ENCODE data around the gene IL24. TPM values are rescaled to one million over a fixed set of nuclear protein-coding genes. Genes with fewer than 3 reads are reported as not detected.
A peak's percentile ranks its signal among the peaks of the same experiment; 100 is the strongest.

Gene IL24
- total RNA-seq, 3 donors from 2014 or later (not counting 1 experiment from before 2014, with no cell fraction given) = not detected

DNA sequence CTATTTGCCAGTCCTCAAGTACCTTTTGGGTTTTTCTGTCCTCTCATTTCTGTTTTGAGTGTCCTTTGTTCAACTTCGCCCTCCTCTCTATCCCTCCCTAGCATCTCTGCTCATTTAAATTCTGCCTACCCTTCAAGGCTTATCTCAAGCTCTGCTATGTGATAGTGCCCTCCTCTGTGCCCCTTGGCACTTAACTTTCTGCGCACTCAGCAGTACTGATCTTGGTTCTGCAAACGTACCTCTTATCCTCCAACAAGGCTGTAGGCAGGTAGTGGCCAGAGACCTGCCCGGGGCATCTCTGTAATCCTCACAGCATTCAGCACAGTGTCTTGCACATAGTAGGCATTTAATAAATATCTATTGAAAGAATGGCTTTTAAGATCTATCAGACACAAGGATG, 37.1 kb upstream of the IL24 start:
- no peaks in the 10 kb centered on the region for H3K36me3 Mint-ChIP-seq
- no peak overlapping the region for H3K27ac ChIP-seq (ENCODE audit: low read length)
- H3K36me3 ChIP-seq (ENCODE audit: control insufficient read depth, insufficient read depth, low read length) = no peaks in the 10 kb centered on the region
- no peak for ATAC-seq
- DNase-seq = no peak
- 82% methylated on average over 4 of the region's 4 CpGs for WGBS (ENCODE audit: insufficient coverage)
- intact Hi-C loops (cut with micrococcal nuclease) = no loop called here
- H3K9me3 ChIP-seq (ENCODE audit: control insufficient read depth, insufficient read depth, low read length) = no peaks in the 10 kb centered on the region
- H3K27ac Mint-ChIP-seq = no peak overlapping the region
- no peak overlapping the region for H3K4me3 Mint-ChIP-seq
- no peak overlapping the region for H3K4me3 ChIP-seq (ENCODE audit: low read length)
- peaks cover 0 to 5% of the 10 kb centered on the region in 2 donors for H3K4me1 Mint-ChIP-seq
- TF ChIP-seq, protein P1, sequence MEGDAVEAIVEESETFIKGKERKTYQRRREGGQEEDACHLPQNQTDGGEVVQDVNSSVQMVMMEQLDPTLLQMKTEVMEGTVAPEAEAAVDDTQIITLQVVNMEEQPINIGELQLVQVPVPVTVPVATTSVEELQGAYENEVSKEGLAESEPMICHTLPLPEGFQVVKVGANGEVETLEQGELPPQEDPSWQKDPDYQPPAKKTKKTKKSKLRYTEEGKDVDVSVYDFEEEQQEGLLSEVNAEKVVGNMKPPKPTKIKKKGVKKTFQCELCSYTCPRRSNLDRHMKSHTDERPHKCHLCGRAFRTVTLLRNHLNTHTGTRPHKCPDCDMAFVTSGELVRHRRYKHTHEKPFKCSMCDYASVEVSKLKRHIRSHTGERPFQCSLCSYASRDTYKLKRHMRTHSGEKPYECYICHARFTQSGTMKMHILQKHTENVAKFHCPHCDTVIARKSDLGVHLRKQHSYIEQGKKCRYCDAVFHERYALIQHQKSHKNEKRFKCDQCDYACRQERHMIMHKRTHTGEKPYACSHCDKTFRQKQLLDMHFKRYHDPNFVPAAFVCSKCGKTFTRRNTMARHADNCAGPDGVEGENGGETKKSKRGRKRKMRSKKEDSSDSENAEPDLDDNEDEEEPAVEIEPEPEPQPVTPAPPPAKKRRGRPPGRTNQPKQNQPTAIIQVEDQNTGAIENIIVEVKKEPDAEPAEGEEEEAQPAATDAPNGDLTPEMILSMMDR (IDR thresholded peaks at IDR 0.05) = no peak
- H3K27me3 Mint-ChIP-seq (ENCODE audit: low read depth in 2 of 2) = peaks cover 23 to 37% of the 10 kb centered on the region in 2 donors
- peaks cover 6% of the 10 kb centered on the region for H3K4me1 ChIP-seq (ENCODE audit: control insufficient read depth, insufficient read depth, low read length)
- no peaks in the 10 kb centered on the region for H3K27me3 ChIP-seq (ENCODE audit: control insufficient read depth, insufficient read depth, low read length)
- H3K9me3 Mint-ChIP-seq = no peaks in the 10 kb centered on the region

DNA sequence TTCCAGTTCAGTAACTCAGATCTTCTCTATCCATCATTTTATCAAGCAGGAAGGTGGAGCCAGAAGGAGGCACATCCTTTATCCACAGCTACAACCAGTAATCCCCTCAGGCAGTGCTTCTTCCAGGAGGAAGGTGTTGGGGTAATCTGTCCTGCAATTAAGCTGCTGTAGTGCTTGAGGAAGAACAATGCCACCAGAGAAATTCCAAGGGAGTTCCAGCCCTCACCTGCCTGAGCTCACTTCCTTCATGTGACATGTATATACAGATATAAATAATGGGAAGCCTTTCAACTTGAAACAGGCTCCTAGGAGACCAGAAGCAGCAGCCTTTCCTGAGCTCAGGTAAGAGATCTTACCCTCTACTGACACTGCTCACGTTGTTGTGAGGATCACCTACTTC, 34.0 kb upstream of the IL24 start:
- no peak overlapping the region for H3K27ac Mint-ChIP-seq
- H3K4me1 Mint-ChIP-seq = peaks cover 0 to 6% of the 10 kb centered on the region in 2 donors
- no peaks in the 10 kb centered on the region for H3K9me3 ChIP-seq (ENCODE audit: control insufficient read depth, insufficient read depth, low read length)
- WGBS (ENCODE audit: insufficient coverage) = 94% methylated on average over 1 of the region's 1 CpG
- DNase-seq = no peak
- ATAC-seq = no peak
- H3K4me1 ChIP-seq (ENCODE audit: control insufficient read depth, insufficient read depth, low read length) = peaks cover 6% of the 10 kb centered on the region
- no peaks in the 10 kb centered on the region for H3K36me3 Mint-ChIP-seq
- H3K9me3 Mint-ChIP-seq = no peaks in the 10 kb centered on the region
- TF ChIP-seq, protein P1 (IDR thresholded peaks at IDR 0.05) = no peak
- no peak overlapping the region for H3K4me3 Mint-ChIP-seq
- no peaks in the 10 kb centered on the region for H3K36me3 ChIP-seq (ENCODE audit: control insufficient read depth, insufficient read depth, low read length)
- H3K4me3 ChIP-seq (ENCODE audit: low read length) = no peak overlapping the region
- no peaks in the 10 kb centered on the region for H3K27me3 ChIP-seq (ENCODE audit: control insufficient read depth, insufficient read depth, low read length)
- no peak overlapping the region for H3K27ac ChIP-seq (ENCODE audit: low read length)
- H3K27me3 Mint-ChIP-seq (ENCODE audit: low read depth in 2 of 2) = peaks cover 21 to 46% of the 10 kb centered on the region in 2 donors
- intact Hi-C loops (cut with micrococcal nuclease) = no loop called here

DNA sequence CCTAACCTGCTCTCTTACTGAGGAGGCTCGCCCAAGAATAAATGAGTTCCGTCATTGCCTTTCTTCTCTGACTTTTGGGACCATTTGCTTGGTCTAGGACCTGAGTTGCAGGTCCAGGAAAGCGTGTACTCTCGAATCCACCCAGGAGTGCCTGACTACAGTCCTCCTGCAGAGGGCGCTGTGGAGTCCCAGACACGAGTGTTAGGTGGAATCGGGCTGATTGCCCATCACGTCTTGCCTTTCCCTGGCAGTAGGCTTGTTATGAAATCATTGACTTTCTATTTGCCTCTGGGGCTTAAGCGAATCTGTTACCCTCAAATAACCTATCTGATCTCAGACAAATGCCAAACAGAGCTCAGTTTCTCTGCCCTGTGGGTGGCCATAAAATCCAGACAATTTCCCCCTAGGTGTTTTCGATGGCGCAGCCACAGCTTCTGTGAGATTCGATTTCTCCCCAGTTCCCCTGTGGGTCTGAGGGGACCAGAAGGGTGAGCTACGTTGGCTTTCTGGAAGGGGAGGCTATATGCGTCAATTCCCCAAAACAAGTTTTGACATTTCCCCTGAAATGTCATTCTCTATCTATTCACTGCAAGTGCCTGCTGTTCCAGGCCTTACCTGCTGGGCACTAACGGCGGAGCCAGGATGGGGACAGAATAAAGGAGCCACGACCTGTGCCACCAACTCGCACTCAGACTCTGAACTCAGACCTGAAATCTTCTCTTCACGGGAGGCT, 32.1 kb upstream of the IL24 start, which contains the start of gene IL20:
TSS of gene IL20 (plus strand) at position 685 of the 733 bp plus-strand sequence. CDS start 230 bp downstream, outside the sequence.
- DNase-seq = peak; percentile 79 to 93
- H3K27ac Mint-ChIP-seq = no peak within 1 kb of the TSS
- H3K4me3 Mint-ChIP-seq = no peak within 1 kb of the TSS
- no peaks in the 10 kb centered on the region for H3K9me3 ChIP-seq (ENCODE audit: control insufficient read depth, insufficient read depth, low read length)
- peak; percentile 84 to 96 (median 95) for ATAC-seq
- no peaks in the 10 kb centered on the region for H3K9me3 Mint-ChIP-seq
- WGBS (ENCODE audit: insufficient coverage) = 59% methylated on average over 19 of the region's 19 CpGs
- no peak within 1 kb of the TSS for H3K27ac ChIP-seq (ENCODE audit: low read length)
- TF ChIP-seq, protein P1 (IDR thresholded peaks at IDR 0.05) = peak; percentile 94
- intact Hi-C loops (cut with micrococcal nuclease) = loop anchor here (1.0 kb wide), 3 partner anchors 47 to 117 kb away; no protein-coding TSS in a partner anchor
- no peaks in the 10 kb centered on the region for H3K27me3 ChIP-seq (ENCODE audit: control insufficient read depth, insufficient read depth, low read length)
- peaks cover 23 to 48% of the 10 kb centered on the region in 2 donors for H3K27me3 Mint-ChIP-seq (ENCODE audit: low read depth in 2 of 2)
- peaks cover 0 to 6% of the 10 kb centered on the region in 2 donors for H3K4me1 Mint-ChIP-seq
- H3K36me3 Mint-ChIP-seq = no peaks in the 10 kb centered on the region
- no peaks in the 10 kb centered on the region for H3K4me1 ChIP-seq (ENCODE audit: control insufficient read depth, insufficient read depth, low read length)
- no peaks in the 10 kb centered on the region for H3K36me3 ChIP-seq (ENCODE audit: control insufficient read depth, insufficient read depth, low read length)
- no peak within 1 kb of the TSS for H3K4me3 ChIP-seq (ENCODE audit: low read length)

Measured in natural killer cell (primary cell).